Duodenal mucosa (tissue), 2 donors: ENCODE results near the gene RAX.

Experiments
- H3K27ac ChIP-seq: one replicate; pipeline ENCODE4 v1.7.0; 2013; ENCODE audit warnings: low read depth, low read length
- H3K27me3 ChIP-seq, 2 donors: one replicate each; pipeline ENCODE4 v1.7.0; 2013; ENCODE audit warnings: low read length in 2 of 2, control low read depth in 1 of 2; ENCODE audit not compliant: insufficient read depth in 2 of 2, control insufficient read depth in 1 of 2
- H3K36me3 ChIP-seq, 2 donors: one replicate each; pipeline ENCODE4 v1.7.0; 2013; ENCODE audit warnings: low read length in 2 of 2, control low read depth in 1 of 2; ENCODE audit not compliant: insufficient read depth in 2 of 2, control insufficient read depth in 1 of 2
- H3K4me1 ChIP-seq, 2 donors: one replicate each; pipeline ENCODE4 v1.7.0; 2013; ENCODE audit warnings: low read length in 2 of 2, control low read depth in 1 of 2; ENCODE audit not compliant: insufficient read depth in 2 of 2, control insufficient read depth in 1 of 2
- H3K4me3 ChIP-seq, 2 donors: one replicate each; pipeline ENCODE4 v1.7.0; 2013; ENCODE audit warnings: low read length in 2 of 2, low read depth in 1 of 2
- H3K9ac ChIP-seq, 2 donors: one replicate each; pipeline ENCODE4 v1.7.0; 2013; ENCODE audit warnings: low read length in 2 of 2, low read depth in 1 of 2
- H3K9me3 ChIP-seq, 2 donors: one replicate each; pipeline ENCODE4 v1.7.0; 2013; ENCODE audit warnings: low read length in 2 of 2, control low read depth in 1 of 2; ENCODE audit not compliant: control insufficient read depth in 1 of 2

RAX gene

GRCh38 chr18:59300676-59301285, 27.5 kb upstream of the RAX start:
- no peak overlapping the region for H3K4me3 ChIP-seq
- no peaks in the 10 kb centered on the region for H3K36me3 ChIP-seq
- no peak overlapping the region for H3K27ac ChIP-seq
- no peaks in the 10 kb centered on the region for H3K9me3 ChIP-seq
- peaks cover 4 to 11% of the 10 kb centered on the region in 2 donors for H3K27me3 ChIP-seq
- H3K9ac ChIP-seq: no peak overlapping the region
- no peaks in the 10 kb centered on the region for H3K4me1 ChIP-seq

DNA sequence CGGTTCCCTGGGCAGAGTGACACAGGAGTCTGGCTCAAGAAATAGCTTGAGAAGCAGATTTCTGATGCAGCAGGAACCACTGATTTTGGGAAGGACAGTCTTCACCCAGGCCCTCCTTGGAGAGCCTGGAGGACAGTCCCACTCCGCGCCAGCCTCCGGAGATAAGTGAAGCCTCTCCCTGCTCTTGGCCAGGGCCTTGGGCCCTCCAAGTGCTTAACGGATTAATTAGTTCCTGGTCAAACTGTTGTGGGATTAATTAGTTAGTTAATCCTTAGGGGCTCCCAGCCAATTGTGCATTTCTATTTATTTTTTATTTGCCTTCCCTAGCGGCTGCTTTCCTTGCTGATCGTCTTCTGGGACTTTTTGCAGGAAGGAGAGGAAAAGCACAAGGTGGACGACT, 25.6 kb upstream of the RAX start:
- Histone ChIP-seq H3K27ac (no peak overlapping the region), H3K9ac (no peak overlapping the region), H3K27me3 (peaks cover 8% of the 10 kb centered on the region in 2 donors), H3K9me3 (no peaks in the 10 kb centered on the region), H3K36me3 (no peaks in the 10 kb centered on the region), H3K4me1 (no peaks in the 10 kb centered on the region), H3K4me3 (no peak overlapping the region)

GRCh38 chr18:59293317-59293716, 20.1 kb upstream of the RAX start:
- Histone ChIP-seq H3K27ac (no peak overlapping the region), H3K4me3 (no peak overlapping the region), H3K4me1 (no peaks in the 10 kb centered on the region), H3K9ac (no peak overlapping the region), H3K27me3 (peaks cover 5 to 10% of the 10 kb centered on the region in 2 donors), H3K9me3 (no peaks in the 10 kb centered on the region), H3K36me3 (no peaks in the 10 kb centered on the region)

DNA sequence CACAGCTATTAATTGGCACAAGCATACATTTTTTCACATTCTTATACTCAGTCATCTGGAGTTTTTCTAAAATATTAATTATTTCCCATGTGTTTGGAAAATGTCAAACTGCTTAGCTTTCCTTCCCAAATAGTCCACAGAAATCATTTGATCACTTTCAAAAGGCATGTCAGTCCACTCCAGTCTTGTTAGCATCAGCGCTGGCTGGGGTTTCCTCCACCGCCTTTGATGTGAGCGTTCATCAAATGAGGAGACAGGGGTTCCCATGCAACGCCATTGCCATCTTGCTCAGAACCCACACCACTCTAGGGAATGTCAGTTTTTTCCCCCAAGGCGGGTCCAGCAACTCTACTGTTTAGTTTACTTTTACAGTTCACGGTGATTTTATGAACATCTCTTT, 13.1 kb upstream of the RAX start:
- no peaks in the 10 kb centered on the region for H3K4me1 ChIP-seq
- H3K4me3 ChIP-seq: no peak overlapping the region
- H3K27me3 ChIP-seq: peaks cover 11 to 20% of the 10 kb centered on the region in 2 donors
- H3K27ac ChIP-seq: no peak overlapping the region
- H3K9ac ChIP-seq: no peak overlapping the region
- no peaks in the 10 kb centered on the region for H3K36me3 ChIP-seq
- H3K9me3 ChIP-seq: no peaks in the 10 kb centered on the region

GRCh38 chr18:59282341-59282740, 9.1 kb upstream of the RAX start:
- Histone ChIP-seq H3K9me3 (no peaks in the 10 kb centered on the region), H3K27ac (no peak overlapping the region), H3K4me1 (no peaks in the 10 kb centered on the region), H3K27me3 (peaks cover 21 to 41% of the 10 kb centered on the region in 2 donors), H3K4me3 (no peak overlapping the region), H3K36me3 (no peaks in the 10 kb centered on the region), H3K9ac (no peak overlapping the region)

DNA sequence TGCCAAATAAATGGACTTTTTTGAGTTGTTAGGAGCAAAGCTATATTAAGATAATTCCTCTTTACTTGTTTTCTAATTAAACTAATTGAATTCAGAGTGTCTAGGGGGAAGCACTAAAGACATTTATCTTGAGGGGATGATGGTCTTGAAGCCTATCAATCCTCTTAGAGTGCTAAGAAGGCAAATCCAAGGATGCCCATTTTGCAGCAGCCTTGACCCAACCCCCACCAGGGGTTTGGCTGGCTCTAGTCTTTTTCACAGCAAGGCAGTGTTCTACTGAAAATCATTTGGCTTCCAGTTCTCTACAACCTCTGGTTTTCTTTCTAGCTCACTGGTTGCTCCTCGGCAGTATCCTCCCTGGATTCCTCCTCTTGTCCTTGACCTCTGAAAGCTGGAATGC, 6.5 kb upstream of the RAX start:
- Histone ChIP-seq H3K36me3 (no peaks in the 10 kb centered on the region), H3K9ac (no peak overlapping the region)

GRCh38 chr18:59279193-59279592, 5.9 kb upstream of the RAX start:
- H3K27me3 ChIP-seq: peaks cover 41 to 57% of the 10 kb centered on the region in 2 donors

More for the DNA sequence above, 6.5 kb upstream of the RAX start:
- Histone ChIP-seq H3K27ac (no peak overlapping the region), H3K4me1 (no peaks in the 10 kb centered on the region), H3K27me3 (peaks cover 35 to 52% of the 10 kb centered on the region in 2 donors), H3K4me3 (no peak overlapping the region), H3K9me3 (no peaks in the 10 kb centered on the region)

DNA sequence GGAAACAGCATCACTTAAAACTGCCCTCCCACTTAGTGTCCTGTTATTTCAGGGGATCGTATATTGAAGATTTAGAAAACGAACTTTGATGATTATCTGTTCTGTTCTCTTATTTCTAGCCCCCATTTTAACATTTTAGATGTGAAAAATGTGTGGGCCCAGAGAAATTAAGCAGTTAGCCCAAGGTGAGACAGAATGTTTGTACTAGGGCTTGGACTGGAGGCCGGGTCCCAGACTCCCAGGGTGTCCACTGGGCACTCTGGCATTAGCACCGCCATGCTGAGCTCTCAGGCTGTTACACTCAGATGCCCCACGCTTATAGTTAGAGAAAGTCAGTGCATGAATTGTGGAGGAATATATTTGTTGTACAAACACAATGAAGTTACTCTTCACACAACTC, 5.5 kb upstream of the RAX start:
- Histone ChIP-seq H3K9ac (no peak overlapping the region), H3K4me1 (no peaks in the 10 kb centered on the region), H3K4me3 (no peak overlapping the region), H3K9me3 (no peaks in the 10 kb centered on the region), H3K27ac (no peak overlapping the region), H3K36me3 (no peaks in the 10 kb centered on the region), H3K27me3 (peaks cover 45 to 61% of the 10 kb centered on the region in 2 donors)

More at GRCh38 chr18:59279193-59279592, 5.9 kb upstream of the RAX start:
- Histone ChIP-seq H3K36me3 (no peaks in the 10 kb centered on the region), H3K27ac (no peak overlapping the region), H3K9ac (no peak overlapping the region), H3K4me3 (no peak overlapping the region), H3K4me1 (no peaks in the 10 kb centered on the region), H3K9me3 (no peaks in the 10 kb centered on the region)

DNA sequence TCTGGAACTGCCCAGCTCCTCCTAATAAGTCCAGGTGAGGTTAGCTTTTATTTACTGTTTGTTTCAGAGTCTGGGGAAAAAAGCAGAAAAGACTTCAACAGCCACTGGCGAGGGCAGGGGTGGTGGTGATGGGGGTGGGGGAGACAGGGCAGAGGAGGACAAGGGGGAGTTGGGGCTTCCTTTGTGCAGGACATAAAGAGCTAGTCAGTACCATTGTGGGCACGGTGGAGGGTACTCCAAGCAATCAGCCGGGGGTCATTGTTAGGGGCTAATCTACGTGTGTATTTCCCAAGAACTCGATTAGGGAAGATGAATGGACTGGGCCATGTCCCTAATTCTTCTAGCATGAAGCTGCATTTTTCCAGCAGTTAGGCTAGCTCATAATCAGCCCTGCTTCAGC, 2.8 kb upstream of the RAX start:
- Histone ChIP-seq H3K36me3 (no peaks in the 10 kb centered on the region), H3K27ac (no peak overlapping the region), H3K9me3 (no peaks in the 10 kb centered on the region), H3K9ac (no peak overlapping the region), H3K4me3 (no peak overlapping the region), H3K4me1 (no peaks in the 10 kb centered on the region), H3K27me3 (peaks cover 60 to 73% of the 10 kb centered on the region in 2 donors)

- peaks cover 66 to 77% of the 10 kb centered on the region in 2 donors for H3K27me3 ChIP-seq
- H3K9ac ChIP-seq: no peak overlapping the region
- no peak overlapping the region for H3K27ac ChIP-seq
- H3K4me3 ChIP-seq: no peak overlapping the region
- no peaks in the 10 kb centered on the region for H3K36me3 ChIP-seq
- no peaks in the 10 kb centered on the region for H3K9me3 ChIP-seq
- H3K4me1 ChIP-seq: no peaks in the 10 kb centered on the region
Observed at GRCh38 chr18:59275406-59275949, 2.2 kb upstream of the RAX start.
